A673 (cell line): ENCODE results near the gene TCEAL4.

Experiments
- CTCF ChIP-seq: fragments of 300-800, 200-600 bp; sonication (generic); conservative IDR thresholded peaks from 2 replicates; pipeline ENCODE4 v1.5.1; 2017; ENCODE audit warnings: low read depth, mild to moderate bottlenecking, antibody characterized with exemption, low read length, moderate library complexity, mixed read lengths
- EZH2 ChIP-seq: fragments of 200-600 bp; sonication (generic); IDR thresholded peaks from 2 replicates; pipeline ENCODE4 v1.6.1; 2017; ENCODE audit warnings: borderline replicate concordance, low read depth, mild to moderate bottlenecking, mixed read lengths, antibody characterized with exemption, low read length; ENCODE audit not compliant: poor library complexity, severe bottlenecking

- TF ChIP-seq CTCF (no peak), EZH2 (no peak)
These were observed 28.2 kb upstream of the TCEAL4 start for GRCh38 chrX:103556963-103557612.
